Hematopoietic multipotent progenitor cell treated with erythropoietin and hydrocortisone succinate and interleukin-3 and kit ligand, for 6 days (in vitro differentiated cells): ENCODE measurements around the gene COL1A1.

ENCODE experiments used
- DNase-seq: peaks from one replicate; pipeline ENCODE4 v3.0.0-alpha.2; 2015

COL1A1 gene

DNA sequence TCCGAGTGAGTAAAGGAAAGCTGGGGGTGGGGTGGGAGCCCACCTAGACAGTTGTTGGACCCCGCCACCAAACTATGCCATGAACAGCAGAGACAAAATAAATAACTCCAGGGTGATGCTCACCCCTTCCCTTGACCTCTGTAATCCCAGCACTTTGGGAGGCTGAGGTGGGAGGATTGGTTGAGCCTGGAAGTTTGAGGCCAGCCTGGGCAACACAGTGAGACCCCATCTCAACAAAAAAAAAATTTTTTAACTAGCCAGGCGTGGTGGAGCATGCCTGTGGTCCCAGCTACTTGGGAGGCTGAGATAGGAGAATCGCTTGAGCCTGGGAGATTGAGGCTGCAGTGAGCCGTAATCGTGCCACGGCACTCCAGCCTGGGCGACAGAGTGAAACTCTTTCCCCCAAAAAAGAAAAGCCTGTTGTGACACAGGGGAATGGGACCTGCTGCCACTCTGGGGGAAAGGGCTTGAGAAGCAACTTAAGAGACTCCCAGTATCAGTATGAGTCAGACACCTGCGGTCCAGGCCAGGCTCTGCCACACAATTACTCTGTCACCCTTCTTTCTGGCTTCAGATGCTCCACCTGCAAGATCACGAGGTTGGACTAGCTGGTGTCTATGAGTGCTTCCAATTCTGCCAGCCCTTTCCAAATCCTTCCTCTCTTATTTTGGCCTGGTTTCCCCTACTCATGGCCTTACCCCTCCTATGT lies 30.6 kb downstream of the COL1A1 start:
- no peak for DNase-seq

DNA sequence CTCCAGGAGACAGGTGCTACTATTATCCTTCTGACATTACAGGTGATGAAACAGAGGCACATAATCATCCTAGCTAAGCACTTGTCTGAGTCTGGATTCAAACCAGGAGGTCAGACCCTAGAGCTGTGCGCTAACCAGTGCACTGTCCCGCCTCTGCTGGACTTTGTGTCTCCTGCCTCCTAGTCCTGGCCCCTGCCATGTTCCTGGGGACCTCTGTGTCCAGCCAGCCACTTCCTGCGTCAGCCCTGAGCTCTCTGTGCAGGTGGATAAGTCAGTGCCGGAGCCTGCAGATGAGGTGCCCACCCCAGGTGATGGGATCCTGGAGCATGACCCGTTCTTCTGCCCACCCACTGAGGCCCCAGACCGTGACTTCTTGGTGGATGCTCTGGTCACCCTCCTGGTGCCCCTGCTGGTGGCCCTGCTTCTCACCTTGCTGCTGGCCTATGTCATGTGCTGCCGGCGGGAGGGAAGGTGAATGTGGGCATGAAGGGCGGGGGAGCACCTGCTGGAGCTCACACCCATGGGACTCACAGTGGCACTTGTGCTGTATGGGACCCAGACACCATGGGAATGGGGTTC lies 31.5 kb downstream of the COL1A1 start:
- DNase-seq, result no peak

DNA sequence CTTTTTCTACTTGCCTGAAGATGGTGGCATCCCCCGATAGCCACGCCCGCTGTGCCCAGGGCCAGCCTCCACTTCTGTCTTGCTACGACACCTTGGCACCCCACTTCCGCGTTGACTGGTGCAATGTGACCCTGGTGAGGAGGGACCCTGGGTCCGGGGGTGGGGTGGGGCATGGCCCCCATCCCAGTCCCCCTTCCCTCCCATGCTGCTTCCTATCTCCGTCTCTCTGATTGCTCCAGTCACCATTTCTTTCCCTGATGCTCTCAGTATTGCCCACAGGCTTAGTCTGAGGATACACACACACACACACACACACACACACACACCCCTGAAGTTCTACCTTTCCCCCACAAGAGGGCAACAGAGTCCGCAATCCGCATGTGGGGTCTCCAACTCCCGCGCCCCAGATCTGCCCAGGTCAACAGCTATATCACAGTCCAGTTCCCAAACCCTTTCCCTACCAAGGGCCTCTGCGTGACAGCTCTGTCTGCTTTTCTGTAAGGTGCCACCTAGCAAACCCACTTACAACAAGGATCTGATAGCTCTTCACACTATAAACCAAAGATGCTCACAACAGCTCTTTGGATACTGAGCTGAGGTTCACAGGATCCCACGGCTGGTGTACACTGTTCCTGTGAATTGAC lies 32.2 kb downstream of the COL1A1 start:
- peak; percentile 72 for DNase-seq

DNA sequence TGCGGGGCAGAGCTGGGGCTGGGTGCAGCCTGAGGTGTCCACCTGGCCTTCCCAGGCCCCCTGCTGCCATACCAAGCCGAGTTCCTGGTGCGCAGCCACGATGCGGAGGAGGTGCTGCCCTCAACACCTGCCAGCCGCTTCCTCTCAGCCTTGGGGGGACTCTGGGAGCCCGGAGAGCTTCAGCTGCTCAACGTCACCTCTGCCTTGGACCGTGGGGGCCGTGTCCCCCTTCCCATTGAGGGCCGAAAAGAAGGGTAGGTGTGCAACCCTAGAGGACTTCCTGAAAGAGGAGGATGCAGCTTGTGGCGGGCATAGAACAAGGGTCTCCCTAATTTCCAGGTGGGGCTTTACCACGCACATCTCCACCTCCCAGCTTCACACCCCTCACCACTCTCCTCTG lies 33.1 kb downstream of the COL1A1 start:
- DNase-seq, result no peak

DNA sequence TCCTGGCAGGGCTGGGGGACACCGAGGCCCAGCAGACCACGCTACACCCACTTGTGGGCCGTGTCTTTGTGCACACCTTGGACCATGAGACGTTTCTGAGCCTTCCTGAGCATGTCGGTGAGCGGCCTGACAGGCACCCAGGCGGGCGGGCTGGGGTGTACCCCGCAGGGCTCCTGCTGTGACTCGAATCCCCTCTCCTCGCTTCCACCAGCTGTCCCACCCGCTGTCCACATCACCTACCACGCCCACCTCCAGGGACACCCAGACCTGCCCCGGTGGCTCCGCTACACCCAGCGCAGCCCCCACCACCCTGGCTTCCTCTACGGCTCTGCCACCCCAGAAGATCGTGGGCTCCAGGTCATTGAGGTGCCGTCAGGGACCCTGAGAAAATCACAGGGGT lies 34.1 kb downstream of the COL1A1 start:
- DNase-seq, result no peak

DNA sequence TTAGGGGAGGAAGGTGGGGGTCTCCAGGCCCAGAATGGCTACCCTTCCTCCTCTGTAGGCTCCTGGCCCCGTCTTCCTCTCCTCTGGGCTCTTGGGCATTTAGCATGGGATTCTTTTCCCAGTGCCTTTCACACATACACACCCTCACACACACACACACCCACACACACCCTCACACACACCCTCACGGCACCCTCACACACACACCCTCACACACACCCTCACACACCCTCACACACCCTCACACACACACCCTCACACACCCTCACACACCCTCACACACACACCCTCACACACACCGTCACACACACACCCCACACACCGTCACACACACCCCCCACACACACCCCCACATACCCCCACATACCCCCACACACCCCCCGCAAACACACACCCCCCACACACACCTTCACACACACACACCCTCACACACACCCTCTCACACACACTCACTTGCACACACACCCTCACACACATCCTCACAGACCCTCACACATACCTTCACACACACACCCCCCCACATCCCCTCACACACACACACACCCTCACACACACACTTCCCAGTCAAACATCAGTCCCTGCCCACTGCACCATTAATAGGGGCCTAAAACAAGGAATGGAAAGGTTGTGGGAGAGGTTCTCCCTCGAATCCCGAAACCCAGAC lies 34.8 kb downstream of the COL1A1 start:
- no peak for DNase-seq

DNA sequence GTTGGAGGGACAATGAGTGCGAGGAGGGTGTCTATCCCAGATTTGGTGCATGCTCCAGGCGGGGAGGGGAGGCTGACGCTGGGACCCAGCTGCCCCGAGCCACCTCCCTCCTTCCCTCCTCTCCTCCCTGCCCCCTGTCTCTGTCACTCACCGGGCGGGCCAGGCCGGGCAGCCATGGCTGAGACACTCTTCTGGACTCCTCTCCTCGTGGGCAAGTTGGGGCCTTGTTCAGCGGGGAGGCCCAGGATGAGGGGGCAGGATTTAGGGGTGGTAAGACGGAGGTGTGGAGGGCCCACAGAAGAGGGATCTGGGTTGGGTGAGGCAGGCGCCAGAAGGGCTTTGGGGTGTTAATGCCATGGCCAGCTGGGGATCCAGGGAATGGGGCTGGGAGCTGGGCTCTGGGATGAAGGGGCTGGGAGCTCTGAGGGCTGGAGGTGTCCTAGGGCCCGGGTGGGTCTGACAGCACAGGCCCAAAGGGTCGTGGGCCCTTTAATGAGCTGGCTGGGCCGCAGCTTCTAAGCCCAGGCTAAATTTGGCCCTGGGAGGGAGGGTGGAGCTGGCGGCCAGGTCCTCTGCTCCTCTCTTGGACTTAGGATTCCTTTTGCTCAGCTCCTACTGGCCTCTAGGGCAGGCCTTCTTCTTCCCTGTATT lies 35.4 kb downstream of the COL1A1 start, which contains the start of gene SGCA:
Gene SGCA, plus strand, starts transcription at position 139 of the 651 bp plus-strand sequence. Its CDS starts 36 bp downstream, at position 175.
- no peak for DNase-seq

DNA sequence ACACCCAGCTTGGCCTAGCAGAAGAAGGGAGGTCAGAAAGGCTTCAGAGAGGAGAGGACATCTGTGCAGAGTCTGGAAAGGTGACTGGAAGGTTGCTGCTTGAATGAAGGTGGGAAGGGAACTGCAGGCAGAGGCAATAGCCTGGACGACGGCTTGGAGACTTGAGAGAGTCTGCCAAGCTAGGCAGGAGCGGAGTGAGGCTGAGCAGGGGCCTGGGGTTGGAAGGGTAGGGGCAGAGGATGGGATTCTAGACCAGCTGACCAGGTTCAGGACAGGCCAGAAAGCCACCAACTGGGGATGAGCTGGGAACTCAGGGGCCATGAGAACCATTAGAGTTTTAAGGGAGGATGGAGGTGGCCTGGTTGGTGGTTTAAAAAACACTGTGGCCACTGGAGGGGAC lies 36.0 kb downstream of the COL1A1 start:
- DNase-seq, result no peak

DNA sequence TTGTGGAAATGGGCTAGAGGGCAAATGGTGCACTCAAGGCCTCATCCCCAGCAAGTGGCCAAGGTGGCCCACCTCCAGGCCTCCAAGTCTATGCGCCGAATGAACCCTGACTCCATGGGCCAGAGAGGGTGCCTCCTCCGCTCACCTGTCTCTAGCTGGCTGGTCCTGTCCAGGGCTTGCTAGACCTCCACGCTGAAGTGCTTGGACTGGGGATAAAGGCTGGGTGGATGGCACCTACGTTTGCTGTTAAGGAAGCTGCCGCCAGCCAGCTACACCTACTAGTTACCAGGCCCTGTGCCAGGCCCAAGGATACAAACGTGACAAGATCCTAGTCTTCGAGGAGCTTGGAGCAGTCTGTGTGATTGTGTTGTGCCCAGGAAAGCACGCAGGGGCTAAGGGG lies 36.4 kb downstream of the COL1A1 start:
- no peak for DNase-seq

DNA sequence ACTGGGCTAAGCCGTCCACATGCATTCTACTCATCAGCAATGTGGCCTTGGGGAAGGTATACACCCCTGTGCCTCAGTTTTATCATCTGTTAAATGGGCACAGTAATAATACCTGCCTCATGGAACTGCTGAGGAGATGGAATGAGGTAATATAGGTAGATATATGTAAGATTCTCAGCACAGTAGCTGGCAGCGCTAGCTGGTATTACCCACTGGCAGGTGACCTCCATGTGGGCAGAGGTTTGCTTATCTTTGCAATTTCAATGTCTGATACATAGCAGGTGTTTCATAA lies 36.8 kb downstream of the COL1A1 start:
- DNase-seq, result no peak

DNA sequence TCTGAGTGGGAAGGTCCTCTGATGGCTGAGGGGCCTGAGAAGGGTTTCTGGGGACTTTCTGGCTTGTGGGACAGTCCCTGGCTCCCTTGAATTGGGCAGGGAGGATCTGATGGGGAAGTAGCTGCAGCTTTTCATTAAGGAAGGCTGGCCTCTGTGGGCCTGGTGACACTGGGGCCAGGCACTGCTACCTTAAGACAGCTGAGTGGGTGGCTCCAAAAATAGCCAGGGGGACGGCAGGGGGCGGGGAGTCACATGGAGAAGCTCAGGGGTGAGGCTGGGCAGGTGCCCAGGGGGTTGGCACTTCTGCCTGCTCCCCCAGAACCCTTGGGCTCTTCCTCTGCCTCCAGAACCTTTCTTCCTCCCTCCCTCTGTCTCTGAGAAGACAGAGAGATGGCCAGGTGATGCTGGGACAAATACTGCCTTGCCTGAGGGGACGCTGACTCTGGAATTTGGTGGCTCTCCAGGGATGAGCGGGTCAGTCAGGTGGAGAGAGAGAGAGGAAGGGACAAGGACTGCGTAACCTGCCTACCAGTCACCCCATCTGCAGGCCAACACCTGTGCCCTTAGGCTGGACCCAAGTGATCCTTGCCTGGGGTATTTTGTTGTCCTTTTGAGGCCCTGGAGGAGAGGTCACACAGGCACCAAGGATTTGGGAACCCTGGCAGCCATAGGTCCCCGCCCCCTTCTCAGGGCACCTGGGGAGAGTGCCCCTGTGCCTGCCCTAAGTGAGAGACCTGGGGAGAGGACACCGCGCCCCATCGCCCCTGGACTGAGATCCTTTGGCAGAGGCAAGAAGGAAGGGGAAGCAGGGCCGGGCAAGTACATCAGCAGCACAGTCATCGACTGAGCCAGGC lies 37.4 kb downstream of the COL1A1 start:
- DNase-seq, result no peak

DNA sequence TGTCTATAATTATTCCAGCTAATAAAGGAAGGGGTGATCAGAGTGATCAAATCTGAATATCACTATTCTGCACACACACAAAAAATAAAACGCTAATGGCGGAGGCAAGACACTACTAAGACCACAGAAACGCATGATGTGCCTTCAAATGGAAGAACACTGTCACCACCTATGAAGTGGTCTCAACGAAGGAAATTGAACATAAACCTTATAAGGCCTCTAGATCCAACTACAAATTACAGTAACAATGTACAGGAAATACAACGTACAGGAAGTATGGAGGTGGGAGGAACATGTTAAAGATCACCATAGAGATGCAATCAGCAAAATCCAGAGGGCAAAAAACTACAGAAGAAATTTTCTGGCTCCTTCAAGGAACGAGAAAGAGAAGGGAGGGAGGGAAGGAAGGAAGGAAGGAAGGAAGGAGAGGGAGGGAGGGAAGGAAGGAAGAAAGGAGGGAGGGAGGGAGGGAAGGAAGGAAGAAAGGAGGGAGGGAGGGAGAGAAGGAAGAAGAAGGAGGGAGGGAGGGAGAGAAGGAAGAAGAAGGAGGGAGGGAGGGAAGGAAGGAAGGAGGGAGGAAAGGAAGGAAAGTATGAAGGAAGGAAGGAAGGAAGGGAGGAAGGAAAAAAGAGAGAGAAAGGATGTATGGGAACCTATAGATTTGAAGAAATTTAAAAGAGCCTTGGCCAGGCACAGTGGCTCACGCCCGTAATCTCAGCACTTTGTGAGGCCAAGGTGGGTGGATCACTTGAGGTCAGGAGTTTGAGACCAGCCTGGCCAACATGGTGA lies 38.8 kb downstream of the COL1A1 start:
- DNase-seq, result no peak

DNA sequence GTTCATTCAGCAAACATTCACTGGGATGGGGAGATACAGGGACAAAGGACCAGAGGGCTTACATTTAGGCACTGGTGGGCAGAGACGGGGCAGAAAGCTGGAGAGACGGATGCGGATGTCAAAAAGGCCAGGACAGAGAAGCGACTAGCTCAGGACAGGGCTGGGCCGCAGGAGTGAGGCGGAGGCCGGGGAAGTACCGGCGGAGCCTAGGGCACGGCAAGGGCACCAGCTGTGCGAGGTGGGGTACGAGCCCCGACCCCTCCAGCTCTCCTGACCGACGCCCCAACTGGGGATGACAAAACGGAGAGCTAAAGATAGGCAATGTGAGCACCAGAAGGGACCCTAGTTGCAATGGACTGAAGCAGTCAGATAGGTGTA lies 39.5 kb downstream of the COL1A1 start:
- no peak for DNase-seq

DNA sequence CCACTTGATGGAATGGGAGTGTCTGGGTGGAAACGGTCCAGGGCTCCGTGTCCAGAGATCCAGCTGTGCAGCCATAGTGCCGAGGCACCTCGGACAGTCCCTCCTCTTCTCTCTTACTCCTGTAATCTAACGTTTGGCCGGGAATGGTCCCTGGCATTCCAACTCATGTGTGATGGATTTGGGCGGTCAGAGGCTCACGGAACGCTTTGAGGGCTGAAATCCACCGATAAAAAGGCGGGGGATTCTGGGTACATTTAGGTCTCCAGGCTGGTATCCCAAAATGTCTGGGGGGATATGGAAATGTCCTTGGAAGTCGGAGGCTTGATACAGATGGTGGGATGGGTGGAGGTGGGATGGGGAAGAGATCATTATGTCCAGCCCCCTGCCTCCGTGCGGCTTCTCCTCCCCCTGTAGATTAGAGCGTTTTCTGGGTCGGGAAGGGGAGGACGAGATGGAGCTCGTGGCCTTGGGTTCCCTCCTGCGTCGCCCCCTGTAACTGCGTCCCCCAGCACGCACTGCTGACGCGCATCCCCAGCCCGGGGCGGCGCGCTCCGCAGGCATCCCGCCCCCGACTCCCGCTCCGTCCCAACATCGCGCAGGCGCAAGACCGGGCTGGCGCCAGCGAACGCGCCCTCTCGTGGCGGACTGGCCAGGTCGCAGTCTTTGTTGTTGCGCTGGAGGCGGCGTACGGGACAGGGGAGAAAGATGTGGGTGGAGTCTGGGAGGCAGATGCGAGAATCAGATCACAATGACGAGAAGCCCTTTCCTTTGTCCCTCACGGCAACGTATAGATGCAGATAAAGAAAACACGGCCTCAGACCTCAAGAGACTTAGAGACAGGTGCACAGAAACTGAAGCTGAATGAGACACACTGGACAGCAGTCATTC lies 40.2 kb downstream of the COL1A1 start:
- peak; percentile 93 for DNase-seq

DNA sequence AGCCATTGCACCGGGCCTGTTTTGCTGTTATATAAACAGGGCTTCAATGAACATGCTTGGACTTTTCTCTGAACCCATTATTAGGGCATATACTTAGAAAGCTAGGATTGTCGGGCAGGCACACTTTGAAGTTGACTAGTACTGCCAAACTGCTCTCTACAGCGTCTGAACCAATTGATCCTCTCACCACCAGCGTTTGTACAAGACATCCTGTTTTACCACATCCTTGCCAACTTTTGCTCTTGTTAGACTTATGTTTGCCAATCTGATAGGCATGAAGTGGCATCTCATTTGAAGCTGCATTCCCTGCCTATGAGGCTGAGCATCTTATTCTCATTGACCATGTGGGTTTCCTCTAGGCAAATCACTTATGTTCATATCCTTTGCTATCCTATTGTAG lies 43.5 kb downstream of the COL1A1 start:
- no peak for DNase-seq

DNA sequence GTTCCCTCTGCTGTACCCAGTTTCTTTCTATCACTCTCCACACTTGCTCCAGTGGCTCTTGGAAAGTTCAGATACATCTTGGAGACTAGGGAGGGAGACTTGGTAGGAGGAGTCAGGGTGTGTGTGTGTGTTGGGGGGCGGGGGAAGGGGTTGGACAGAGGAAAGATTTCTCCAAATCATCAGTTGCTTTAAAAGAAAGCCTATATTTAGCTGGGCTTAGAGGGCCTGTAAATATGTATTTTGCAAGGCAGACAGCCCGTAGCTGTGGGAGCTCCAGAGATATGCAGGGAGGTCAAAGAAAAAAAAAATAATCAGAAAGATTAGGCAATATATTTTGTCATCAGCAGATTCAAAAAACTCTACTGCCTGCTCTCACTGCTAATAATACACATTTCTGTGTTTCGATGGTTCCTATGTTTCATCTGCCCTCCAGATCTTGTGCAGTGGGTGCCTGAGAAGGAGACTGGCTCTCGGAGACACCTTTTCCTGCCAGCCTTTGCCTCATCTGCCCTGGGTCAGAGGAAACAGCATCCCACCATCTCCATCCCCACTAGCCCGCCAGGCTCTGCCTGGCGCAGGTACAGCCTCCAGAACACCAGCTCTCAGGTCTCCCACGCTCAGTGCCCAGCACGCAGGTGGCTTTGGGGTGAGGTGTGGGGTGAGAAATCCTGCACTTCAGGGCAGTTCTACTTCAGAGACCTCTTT lies 46.2 kb downstream of the COL1A1 start:
- peak; percentile 71 for DNase-seq

DNA sequence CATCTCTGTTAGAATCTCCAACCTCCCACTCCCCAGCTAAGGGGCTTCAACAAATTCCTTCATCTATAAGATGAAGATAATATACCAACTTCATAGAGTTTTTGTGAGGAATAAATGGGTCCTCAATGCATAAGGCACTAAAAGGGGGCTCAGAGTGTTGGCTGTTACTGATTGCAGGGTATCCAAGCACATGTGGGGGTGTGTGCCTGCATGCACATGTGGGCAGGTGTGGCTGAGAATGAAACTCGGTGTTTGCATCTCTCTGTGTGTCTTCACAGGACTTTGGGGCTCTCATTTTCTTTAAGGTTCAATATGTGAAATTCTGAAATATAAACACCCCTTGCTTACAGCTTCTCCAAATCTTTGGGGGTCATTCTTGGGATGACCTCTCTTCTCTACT lies 46.8 kb downstream of the COL1A1 start:
- no peak for DNase-seq

DNA sequence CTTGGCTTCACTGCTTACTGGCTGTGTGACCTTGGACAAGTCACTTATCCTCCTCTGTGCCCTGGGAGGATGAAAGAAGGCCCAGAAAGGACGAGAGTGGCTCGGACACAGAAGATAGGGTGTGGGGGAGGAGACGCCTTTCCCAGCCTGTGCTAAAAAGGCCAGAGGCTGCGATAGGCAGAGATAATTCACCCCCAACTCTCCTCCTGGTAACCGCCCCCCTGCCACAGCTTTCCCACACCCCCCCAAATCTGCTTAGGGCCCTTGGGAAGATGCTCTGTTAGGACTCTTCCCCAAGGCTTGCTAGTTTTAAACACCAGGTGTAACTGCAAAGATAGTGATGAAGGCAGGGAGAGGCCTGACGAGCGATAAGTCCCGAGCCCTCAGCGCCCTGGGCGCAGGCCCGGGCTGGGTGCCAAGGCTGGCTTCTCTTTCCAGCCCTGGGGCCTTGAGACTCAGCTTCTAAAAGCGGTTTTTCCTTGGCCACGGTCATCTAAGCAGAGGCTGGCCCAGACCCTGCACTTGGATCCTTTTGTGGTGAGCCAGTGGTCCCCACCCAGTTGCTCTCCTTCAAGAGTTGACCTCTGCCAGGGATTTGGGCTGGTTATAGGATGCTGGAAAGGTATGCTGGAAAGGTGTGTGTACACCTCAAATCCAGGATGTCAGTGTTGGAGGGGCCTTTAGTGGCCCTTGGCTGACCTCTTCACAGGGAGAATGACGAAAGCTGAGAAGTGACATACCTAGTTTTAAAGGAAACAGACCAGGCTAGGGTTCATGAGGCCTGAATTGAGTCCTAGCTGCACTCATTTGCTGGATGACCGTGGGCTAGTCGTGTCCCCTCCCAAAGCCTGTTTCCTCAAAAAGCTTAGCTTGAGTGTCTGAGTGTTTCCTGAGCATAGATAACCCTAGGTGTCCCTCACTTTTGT lies 47.5 kb downstream of the COL1A1 start:
- DNase-seq, result peak; percentile 97

DNA sequence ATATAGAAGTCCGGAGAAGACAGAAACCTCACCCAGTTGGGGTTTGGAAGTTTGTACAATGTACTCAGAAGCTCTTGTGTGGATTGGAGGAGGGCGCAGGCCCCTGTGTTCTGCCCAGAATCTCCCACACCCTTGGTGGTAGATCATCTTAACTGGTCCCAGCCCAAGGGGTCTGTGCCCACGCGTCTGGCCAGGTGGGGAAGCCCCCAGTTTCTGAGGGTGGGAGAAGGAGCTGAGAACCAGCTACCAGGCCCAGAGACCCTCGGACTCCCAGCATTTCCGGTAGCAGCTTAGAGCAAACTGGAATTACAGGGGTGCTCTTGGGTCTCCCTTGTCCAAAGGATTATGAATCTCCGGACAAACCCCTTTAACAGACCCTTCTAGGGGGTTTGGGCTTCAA lies 48.7 kb downstream of the COL1A1 start:
- DNase-seq, result no peak
